GM21526 (cell line): ENCODE results near the gene TXLNA.

ENCODE experiments used
- ATAC-seq: cut with Tn5 transposase; IDR thresholded peaks from one replicate; pipeline ENCODE4 v1.9.1; 2021; ENCODE audit warnings: moderate library complexity; ENCODE audit not compliant: unreplicated experiment, low FRiP score

Gene TXLNA

GRCh38 chr1:32182060-32182459 lies 2.6 kb downstream of the TXLNA start:
- no peak for ATAC-seq

- ATAC-seq, result no peak
Observed at GRCh38 chr1:32184650-32185049, 5.2 kb downstream of the TXLNA start.

GRCh38 chr1:32186077-32186476 lies 6.6 kb downstream of the TXLNA start:
- ATAC-seq, result no peak

- ATAC-seq, result no peak
Observed at GRCh38 chr1:32186491-32186890, 7.0 kb downstream of the TXLNA start.

GRCh38 chr1:32187850-32188249 lies 8.4 kb downstream of the TXLNA start:
- ATAC-seq, result no peak

GRCh38 chr1:32192220-32192948 lies 12.9 kb downstream of the TXLNA start:
- ATAC-seq, result no peak

GRCh38 chr1:32194984-32195383 lies 15.5 kb downstream of the TXLNA start:
- ATAC-seq, result no peak

GRCh38 chr1:32195531-32195930 lies 16.1 kb downstream of the TXLNA start:
- ATAC-seq, result no peak

- no peak for ATAC-seq
Observed at GRCh38 chr1:32195972-32196823, 16.7 kb downstream of the TXLNA start.

- ATAC-seq, result no peak
Observed at GRCh38 chr1:32197074-32197473, 17.6 kb downstream of the TXLNA start.

GRCh38 chr1:32197837-32198236 lies 18.4 kb downstream of the TXLNA start:
- ATAC-seq, result no peak

- no peak for ATAC-seq
Observed at GRCh38 chr1:32198237-32199042, 19.0 kb downstream of the TXLNA start.

GRCh38 chr1:32199043-32199716 lies 19.7 kb downstream of the TXLNA start:
- no peak for ATAC-seq

GRCh38 chr1:32199717-32200072 lies 20.2 kb downstream of the TXLNA start:
- no peak for ATAC-seq

- no peak for ATAC-seq
Observed at GRCh38 chr1:32200226-32201010, 20.9 kb downstream of the TXLNA start, which contains the start of gene CCDC28B. TSS of gene CCDC28B (plus strand) at chr1:32200595. CDS start at chr1:32201936, 1,341 bp downstream.

- ATAC-seq, result no peak
Observed at GRCh38 chr1:32201011-32201855, 21.8 kb downstream of the TXLNA start.

- ATAC-seq, result no peak
Observed at GRCh38 chr1:32204943-32205361, 25.5 kb downstream of the TXLNA start.
